Stimulated activated CD8-positive, alpha-beta memory T cell treated with anti-CD3 and anti-CD28 coated beads, Interleukin-4, amount 100 ng/mL, for 1 hour (primary cell): ENCODE measurements around the gene PF4V1.

Source experiments
- DNase-seq, 2 donors: peaks; one replicate each; pipeline ENCODE4 v3.0.0-alpha.2; 2020; ENCODE audit warnings: low read depth in 2 of 2, low spot score in 1 of 2

PF4V1 gene

GRCh38 chr4:73853246-73853704, at the start of gene PF4V1:
TSS of gene PF4V1 (plus strand) at chr4:73853296. CDS start at chr4:73853363, 67 bp downstream.
- no peak for DNase-seq

GRCh38 chr4:73810191-73810590, 42.9 kb upstream of the PF4V1 start:
- DNase-seq = no peak

- no peak for DNase-seq
These were observed 41.3 kb upstream of the PF4V1 start for GRCh38 chr4:73811841-73812240.

GRCh38 chr4:73814679-73815078, 38.4 kb upstream of the PF4V1 start:
- no peak for DNase-seq

- no peak for DNase-seq
These were observed 38.0 kb upstream of the PF4V1 start for GRCh38 chr4:73815145-73815544.

GRCh38 chr4:73816814-73817213, 36.3 kb upstream of the PF4V1 start:
- DNase-seq = no peak

- no peak for DNase-seq
These were observed 35.8 kb upstream of the PF4V1 start for GRCh38 chr4:73817341-73817740.

- DNase-seq = no peak
These were observed 31.8 kb upstream of the PF4V1 start for GRCh38 chr4:73821325-73821724.

GRCh38 chr4:73822389-73822788, 30.7 kb upstream of the PF4V1 start:
- DNase-seq = no peak

GRCh38 chr4:73822812-73823504, 30.1 kb upstream of the PF4V1 start:
- DNase-seq = no peak

- DNase-seq = no peak
These were observed 29.3 kb upstream of the PF4V1 start for GRCh38 chr4:73823760-73824159.

GRCh38 chr4:73828956-73829355, 24.1 kb upstream of the PF4V1 start:
- no peak for DNase-seq

- no peak for DNase-seq
These were observed 21.5 kb upstream of the PF4V1 start for GRCh38 chr4:73831569-73831968.

- no peak for DNase-seq
These were observed 20.4 kb upstream of the PF4V1 start for GRCh38 chr4:73832651-73833237.

- DNase-seq = no peak
These were observed 16.5 kb upstream of the PF4V1 start, which contains the start of gene CXCL6 for GRCh38 chr4:73836373-73837279. TSS of gene CXCL6 (plus strand) at chr4:73836678. CDS start at chr4:73836751, 73 bp downstream.

GRCh38 chr4:73839071-73839470, 14.0 kb upstream of the PF4V1 start:
- no peak for DNase-seq

- no peak for DNase-seq
These were observed 13.4 kb upstream of the PF4V1 start for GRCh38 chr4:73839715-73840114.

- no peak for DNase-seq
These were observed 11.7 kb upstream of the PF4V1 start for GRCh38 chr4:73841243-73841925.

GRCh38 chr4:73842696-73843095, 10.4 kb upstream of the PF4V1 start:
- DNase-seq = no peak

- DNase-seq = no peak
These were observed 9.7 kb upstream of the PF4V1 start for GRCh38 chr4:73843369-73843768.

GRCh38 chr4:73844345-73844744, 8.8 kb upstream of the PF4V1 start:
- no peak for DNase-seq
